NCI-H345 (cell line): ENCODE results near the gene HDAC7.

Source experiments
- DNase-seq: peaks from one replicate; lab custom pipeline; 2025; lab: John Stamatoyannopoulos, UW

HDAC7 gene

GRCh38 chr12:47746073-47746472 lies 73.6 kb downstream of the HDAC7 start:
- no peak for DNase-seq

GRCh38 chr12:47745485-47746041 lies 74.1 kb downstream of the HDAC7 start:
- DNase-seq: no peak

- no peak for DNase-seq
Measured at GRCh38 chr12:47744778-47745436, 74.8 kb downstream of the HDAC7 start.

GRCh38 chr12:47744005-47744651 lies 75.6 kb downstream of the HDAC7 start:
- DNase-seq: peak; percentile 33

GRCh38 chr12:47743311-47743860 lies 76.3 kb downstream of the HDAC7 start:
- no peak for DNase-seq

GRCh38 chr12:47742253-47742825 lies 77.4 kb downstream of the HDAC7 start:
- no peak for DNase-seq

GRCh38 chr12:47741340-47741703 lies 78.4 kb downstream of the HDAC7 start:
- peak; percentile 85 for DNase-seq

- no peak for DNase-seq
Measured at GRCh38 chr12:47740606-47741339, 78.9 kb downstream of the HDAC7 start.

GRCh38 chr12:47739979-47740378 lies 79.7 kb downstream of the HDAC7 start:
- no peak for DNase-seq

GRCh38 chr12:47739297-47739696 lies 80.4 kb downstream of the HDAC7 start:
- DNase-seq: no peak

GRCh38 chr12:47737936-47738594 lies 81.6 kb downstream of the HDAC7 start:
- DNase-seq: no peak

GRCh38 chr12:47736877-47737676 lies 82.6 kb downstream of the HDAC7 start:
- DNase-seq: no peak

GRCh38 chr12:47736216-47736615 lies 83.5 kb downstream of the HDAC7 start:
- DNase-seq: no peak

- no peak for DNase-seq
Measured at GRCh38 chr12:47735649-47736048, 84.1 kb downstream of the HDAC7 start.

GRCh38 chr12:47734725-47735480 lies 84.8 kb downstream of the HDAC7 start:
- no peak for DNase-seq

- DNase-seq: no peak
Measured at GRCh38 chr12:47733142-47733541, 86.6 kb downstream of the HDAC7 start.
